Testis (tissue), 2 donors: Measurements from ENCODE around the gene CTAG1B.
"Not testable (repeated sequence)": the region's sequence is repeated elsewhere in the genome, so short reads cannot be mapped to it uniquely, and the experiment has no call there.

Source experiments
- POLR2A ChIP-seq: fragments of 450-650 bp; IDR thresholded peaks from one replicate; pipeline ENCODE4 v1.6.1; 2017; ENCODE audit warnings: antibody characterized with exemption, mild to moderate bottlenecking, moderate library complexity
- TF ChIP-seq, protein P1 (sequence below), 3 experiments: fragments of 450-650 bp in 2 of 3; fragments of 200-600 bp in 1 of 3; sonication (generic) in 1 of 3; IDR thresholded peaks; one replicate each; pipeline ENCODE4 v1.5.1; 2016 to 2019; ENCODE audit warnings: antibody characterized with exemption in 3 of 3, mild to moderate bottlenecking in 2 of 3, moderate library complexity in 1 of 3

GRCh38 chrX:154582994-154583393 is 36.1 kb downstream of the CTAG1B start:
- TF ChIP-seq, protein P1, sequence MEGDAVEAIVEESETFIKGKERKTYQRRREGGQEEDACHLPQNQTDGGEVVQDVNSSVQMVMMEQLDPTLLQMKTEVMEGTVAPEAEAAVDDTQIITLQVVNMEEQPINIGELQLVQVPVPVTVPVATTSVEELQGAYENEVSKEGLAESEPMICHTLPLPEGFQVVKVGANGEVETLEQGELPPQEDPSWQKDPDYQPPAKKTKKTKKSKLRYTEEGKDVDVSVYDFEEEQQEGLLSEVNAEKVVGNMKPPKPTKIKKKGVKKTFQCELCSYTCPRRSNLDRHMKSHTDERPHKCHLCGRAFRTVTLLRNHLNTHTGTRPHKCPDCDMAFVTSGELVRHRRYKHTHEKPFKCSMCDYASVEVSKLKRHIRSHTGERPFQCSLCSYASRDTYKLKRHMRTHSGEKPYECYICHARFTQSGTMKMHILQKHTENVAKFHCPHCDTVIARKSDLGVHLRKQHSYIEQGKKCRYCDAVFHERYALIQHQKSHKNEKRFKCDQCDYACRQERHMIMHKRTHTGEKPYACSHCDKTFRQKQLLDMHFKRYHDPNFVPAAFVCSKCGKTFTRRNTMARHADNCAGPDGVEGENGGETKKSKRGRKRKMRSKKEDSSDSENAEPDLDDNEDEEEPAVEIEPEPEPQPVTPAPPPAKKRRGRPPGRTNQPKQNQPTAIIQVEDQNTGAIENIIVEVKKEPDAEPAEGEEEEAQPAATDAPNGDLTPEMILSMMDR (IDR thresholded peaks at IDR 0.05), result not testable (repeated sequence)
- TF ChIP-seq POLR2A, result not testable (repeated sequence)
